GM19372 (cell line): ENCODE data around the gene GATAD2A.
"Not testable (repeated sequence)": the region's sequence is repeated elsewhere in the genome, so short reads cannot be mapped to it uniquely, and the experiment has no call there.

Experiments used
- ATAC-seq: cut with Tn5 transposase; IDR thresholded peaks from one replicate; pipeline ENCODE4 v1.9.1; 2021; ENCODE audit warnings: mild to moderate bottlenecking, low read depth, moderate library complexity; ENCODE audit not compliant: unreplicated experiment

GATAD2A gene

GRCh38 chr19:19388568-19389555 is 16.6 kb upstream of the GATAD2A start:
- ATAC-seq = no peak

GRCh38 chr19:19389683-19390082 is 15.8 kb upstream of the GATAD2A start:
- ATAC-seq = not testable (repeated sequence)

GRCh38 chr19:19394333-19394732 is 11.1 kb upstream of the GATAD2A start:
- ATAC-seq = not testable (repeated sequence)

GRCh38 chr19:19399733-19400433 is 5.6 kb upstream of the GATAD2A start:
- no peak for ATAC-seq

- no peak for ATAC-seq
Measured at GRCh38 chr19:19402656-19403372, 2.7 kb upstream of the GATAD2A start.

- ATAC-seq = no peak
Measured at GRCh38 chr19:19403373-19403901, 2.0 kb upstream of the GATAD2A start.

GRCh38 chr19:19405971-19406877 is 749 bp downstream of the GATAD2A start:
- ATAC-seq = peak; percentile 28

GRCh38 chr19:19406878-19407632 is 1.6 kb downstream of the GATAD2A start:
- no peak for ATAC-seq

- ATAC-seq = no peak
Measured at GRCh38 chr19:19407633-19407930, 2.1 kb downstream of the GATAD2A start.

- ATAC-seq = no peak
Measured at GRCh38 chr19:19409205-19409604, 3.7 kb downstream of the GATAD2A start.

GRCh38 chr19:19409631-19410030 is 4.2 kb downstream of the GATAD2A start:
- no peak for ATAC-seq

GRCh38 chr19:19410553-19411550 is 5.4 kb downstream of the GATAD2A start:
- ATAC-seq = no peak

- ATAC-seq = no peak
Measured at GRCh38 chr19:19416280-19416679, 10.8 kb downstream of the GATAD2A start.

- no peak for ATAC-seq
Measured at GRCh38 chr19:19417046-19417445, 11.6 kb downstream of the GATAD2A start.

GRCh38 chr19:19417628-19418245 is 12.3 kb downstream of the GATAD2A start:
- no peak for ATAC-seq

GRCh38 chr19:19418555-19419260 is 13.2 kb downstream of the GATAD2A start:
- no peak for ATAC-seq
